ENCODE data around the gene CGNL1.

- TF ChIP-seq CTCF (IDR thresholded peaks at IDR 0.05), result no peak
- TF ChIP-seq POLR2A (IDR thresholded peaks at IDR 0.05), result no peak
These were observed 41.0 kb upstream of the CGNL1 start for GRCh38 chr15:57335293-57335715.
